ENCODE measurements around the gene DERA.
"Not testable (repeated sequence)": the region's sequence is repeated elsewhere in the genome, so short reads cannot be mapped to it uniquely, and the experiment has no call there.

The DERA gene

DNA sequence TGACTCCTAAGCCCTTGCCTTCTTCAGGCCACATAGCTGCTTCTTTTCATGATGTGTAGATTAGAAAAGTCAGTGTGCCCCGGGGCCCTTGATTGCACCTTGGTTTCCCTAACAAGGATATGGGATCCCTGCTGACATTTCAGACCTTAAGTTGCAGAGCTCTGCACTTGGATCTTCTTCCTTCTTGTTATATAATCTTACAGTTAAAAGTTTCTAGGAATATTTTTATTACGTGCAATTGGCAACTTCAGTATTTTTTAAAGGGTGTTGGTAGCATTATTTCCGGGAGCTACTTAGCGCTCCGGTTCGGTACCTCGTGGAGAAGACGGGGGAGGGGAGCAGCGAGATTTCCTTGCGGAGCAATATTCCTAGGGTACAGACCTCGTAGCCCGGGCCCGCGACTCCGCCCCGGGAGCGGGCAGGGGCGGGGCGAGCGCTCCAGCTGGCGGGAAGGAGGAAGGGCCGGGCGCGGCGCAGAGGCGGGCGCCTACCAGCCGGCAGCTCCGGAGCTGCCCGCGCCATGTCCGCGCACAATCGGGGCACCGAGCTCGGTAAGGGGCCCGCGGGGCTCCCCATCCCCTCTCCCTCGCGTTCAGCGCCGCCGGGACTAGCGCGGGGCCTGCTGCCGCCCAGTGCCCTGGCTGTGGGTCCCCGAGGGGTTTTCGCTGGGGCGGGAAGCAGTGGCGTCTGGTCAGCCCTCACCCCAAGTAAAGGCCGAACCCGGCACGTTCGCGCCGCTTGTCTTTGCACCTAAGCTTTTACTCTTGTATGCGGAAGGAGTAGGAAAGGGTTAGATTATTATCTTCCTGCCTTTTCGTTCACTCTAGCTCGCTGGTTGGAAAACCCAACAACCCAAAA lies at the start of gene DERA:
TSS of gene DERA (plus strand) at position 469 of the 858 bp plus-strand sequence. CDS start at position 521, 52 bp downstream.
- peak; percentile 31 for DNase-seq (ENCODE audit: low read depth, low spot score)

DNA sequence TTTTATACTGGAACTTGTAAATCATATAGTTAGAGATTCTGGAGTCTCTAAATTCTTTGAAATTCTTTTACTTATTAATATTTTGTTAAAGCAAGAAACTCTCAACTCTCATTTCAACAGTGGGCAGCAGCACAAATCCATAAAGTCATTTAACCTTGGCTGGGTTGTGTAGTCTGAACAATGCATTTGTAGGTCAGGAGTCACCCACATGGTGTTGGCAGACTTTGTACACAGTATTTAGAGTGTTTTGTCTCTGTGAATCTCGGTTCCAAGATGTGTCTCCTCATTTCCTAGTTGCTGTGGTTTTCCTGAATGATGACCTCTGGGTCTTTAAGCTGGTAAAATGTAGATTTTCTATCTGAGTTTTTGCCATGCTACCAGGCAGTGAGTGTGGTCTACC lies 49.7 kb upstream of the DERA start:
- no peak for DNase-seq (ENCODE audit: low read depth, low spot score)

DNA sequence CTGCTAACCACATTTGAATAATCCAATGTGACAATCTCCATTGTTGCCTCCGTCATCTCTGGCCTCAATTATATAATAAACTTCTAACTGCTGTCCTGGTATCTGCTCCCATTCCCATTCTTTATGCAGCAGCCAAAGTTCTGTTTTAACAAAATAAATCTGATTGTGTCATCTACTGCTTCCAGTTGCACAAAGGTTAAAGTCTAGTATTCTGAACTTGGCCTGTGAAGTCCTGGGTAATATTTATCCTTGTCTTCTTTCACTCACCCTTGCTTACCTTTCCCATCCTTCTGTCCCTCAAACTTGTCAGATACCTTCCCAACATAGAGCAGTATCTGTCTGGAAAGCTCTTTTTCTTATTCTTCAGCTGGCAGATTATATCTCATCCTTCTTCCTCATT lies 48.3 kb upstream of the DERA start:
- no peak for DNase-seq (ENCODE audit: low read depth, low spot score)

DNA sequence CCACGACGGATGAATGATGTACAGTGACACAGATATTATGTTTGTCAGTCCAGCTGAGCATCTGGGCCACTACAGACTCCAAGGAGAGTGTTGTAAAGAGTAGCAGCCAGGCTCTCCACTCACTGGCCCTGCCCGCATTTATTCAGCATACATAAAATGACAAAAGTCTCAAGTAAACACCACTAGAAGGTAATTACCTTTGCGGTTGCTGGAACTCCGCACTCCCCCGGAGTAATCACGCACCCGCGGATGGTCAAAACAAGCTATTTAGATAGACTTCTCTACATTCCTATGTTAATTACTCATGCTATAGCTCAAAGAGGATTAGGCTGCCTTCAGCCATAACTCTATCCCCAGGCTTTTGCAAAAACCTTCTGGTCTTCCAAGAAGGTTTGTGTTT lies 47.8 kb upstream of the DERA start:
- no peak for DNase-seq (ENCODE audit: low read depth, low spot score)

DNA sequence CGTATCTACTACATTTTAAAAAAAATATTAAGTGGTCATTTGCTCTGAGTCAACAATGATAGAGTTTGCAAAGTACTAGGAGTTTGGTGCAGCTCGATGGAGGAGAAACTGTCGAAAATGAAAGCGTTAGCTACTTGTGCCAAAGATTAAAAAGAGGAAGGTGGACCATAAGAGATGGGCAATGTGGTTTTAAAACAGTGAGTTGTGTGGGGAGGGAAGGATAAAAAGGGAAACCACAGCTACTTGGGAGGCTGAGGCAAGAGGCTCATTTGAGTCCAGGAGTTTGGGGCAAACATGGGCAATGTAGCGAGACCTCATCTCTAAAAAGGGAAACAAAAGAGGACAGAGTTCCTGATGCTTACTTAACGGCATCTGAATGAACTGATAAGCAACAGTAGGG lies 47.1 kb upstream of the DERA start:
- no peak for DNase-seq (ENCODE audit: low read depth, low spot score)

DNA sequence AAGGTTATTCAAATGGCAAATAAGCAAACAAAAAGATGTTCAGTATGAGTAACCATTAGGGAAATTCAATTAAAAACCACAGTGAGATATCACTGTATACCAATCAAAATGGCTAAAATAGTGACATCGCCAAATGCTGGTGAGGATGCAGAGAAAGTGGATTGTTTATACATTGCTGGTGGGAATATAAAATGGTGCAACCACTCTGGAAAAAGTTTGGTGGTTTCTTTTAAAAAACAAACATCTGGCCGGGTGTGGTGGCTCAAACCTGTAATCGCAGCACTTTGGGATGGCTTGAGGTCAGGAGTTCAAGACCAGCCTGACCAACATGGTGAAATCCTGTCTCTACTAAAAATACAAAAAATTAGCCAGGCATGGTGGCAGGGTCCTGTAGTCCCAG lies 42.9 kb upstream of the DERA start:
- DNase-seq (ENCODE audit: low read depth, low spot score): no peak

DNA sequence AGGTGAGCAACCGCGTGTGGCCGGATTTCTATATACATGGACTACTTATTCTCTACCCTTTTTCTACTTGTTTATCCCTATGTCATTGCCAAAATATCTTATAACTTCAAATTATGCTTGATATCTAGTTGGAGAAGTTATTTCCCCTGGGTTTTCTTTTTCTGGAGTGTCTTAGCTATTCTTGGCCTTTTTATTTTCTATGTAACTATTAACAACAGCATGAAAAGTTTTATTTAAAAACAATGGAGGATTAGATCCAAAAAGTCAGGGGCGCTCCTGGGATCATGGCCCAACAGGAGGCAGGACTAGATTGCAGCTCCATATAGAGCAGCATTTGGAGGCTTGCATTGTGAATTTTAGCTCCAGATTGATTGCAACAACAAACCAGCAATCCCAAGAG lies 37.6 kb upstream of the DERA start:
- no peak for DNase-seq (ENCODE audit: low read depth, low spot score)

DNA sequence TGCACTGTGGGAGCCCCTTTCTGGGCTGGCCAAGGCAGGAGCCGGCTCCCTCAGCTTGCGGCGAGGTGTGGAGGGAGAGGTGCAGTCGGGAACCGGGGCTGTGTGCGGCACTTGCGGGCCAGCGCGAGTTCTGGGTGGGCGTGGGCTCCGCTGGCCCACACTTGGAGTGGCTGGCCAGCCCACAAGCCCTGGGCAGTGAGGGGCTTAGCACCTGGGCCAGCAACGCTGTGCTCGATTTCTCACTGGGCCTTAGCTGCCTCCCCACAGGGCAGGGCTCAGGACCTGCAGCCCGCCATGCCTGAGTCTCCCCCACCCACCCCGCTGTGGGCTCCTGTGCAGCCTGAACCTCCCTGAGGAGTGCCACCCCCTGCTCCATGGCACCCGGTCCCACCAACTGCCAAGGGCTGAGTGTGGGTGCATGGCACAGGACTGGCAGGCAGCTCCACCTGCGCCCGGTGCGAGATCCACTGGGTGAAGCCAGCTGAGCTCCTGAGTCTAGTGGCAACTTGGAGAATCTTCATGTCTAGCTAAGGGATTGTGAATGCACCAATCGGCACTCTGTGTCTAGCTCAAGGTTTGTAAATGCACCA lies 36.5 kb upstream of the DERA start:
- not testable (repeated sequence) for DNase-seq (ENCODE audit: low read depth, low spot score)

DNA sequence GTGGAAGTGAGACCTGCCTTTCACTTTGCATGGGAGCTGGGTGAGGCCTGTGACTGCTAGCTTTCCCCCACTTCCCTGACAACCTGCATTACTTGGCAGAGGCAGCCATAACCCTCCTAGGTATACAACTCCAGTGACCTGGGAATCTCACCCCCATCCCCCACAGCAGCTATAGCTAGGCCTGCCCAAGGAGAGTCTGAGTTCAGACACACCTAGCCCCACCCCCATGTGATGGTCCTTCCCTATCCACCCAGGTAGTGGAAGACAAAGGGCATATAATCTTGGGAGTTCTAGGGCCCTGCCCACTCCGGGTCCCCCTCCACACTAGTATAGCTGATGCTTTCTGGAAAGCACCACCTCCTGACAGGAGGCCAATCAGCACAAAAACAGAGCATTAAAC lies 35.3 kb upstream of the DERA start:
- no peak for DNase-seq (ENCODE audit: low read depth, low spot score)

DNA sequence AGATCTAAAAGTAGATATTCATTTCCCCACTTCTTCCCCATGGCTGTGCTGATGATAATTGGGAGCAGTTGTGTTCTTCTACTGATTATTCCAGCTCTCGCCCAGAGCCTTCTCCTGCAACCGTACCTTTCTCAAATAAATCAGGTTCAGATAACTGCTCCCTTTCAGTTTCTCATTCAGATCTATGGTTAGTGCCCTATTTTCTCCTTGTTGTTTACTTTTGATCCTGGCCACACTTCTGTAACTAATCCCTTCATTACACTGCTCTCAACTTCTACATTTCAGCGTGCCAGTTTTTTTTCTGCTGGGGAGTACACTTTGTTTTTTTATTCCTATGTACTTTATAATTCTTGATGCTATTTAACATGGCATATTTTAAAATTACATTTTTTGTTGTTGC lies 31.7 kb upstream of the DERA start:
- no peak for DNase-seq (ENCODE audit: low read depth, low spot score)

DNA sequence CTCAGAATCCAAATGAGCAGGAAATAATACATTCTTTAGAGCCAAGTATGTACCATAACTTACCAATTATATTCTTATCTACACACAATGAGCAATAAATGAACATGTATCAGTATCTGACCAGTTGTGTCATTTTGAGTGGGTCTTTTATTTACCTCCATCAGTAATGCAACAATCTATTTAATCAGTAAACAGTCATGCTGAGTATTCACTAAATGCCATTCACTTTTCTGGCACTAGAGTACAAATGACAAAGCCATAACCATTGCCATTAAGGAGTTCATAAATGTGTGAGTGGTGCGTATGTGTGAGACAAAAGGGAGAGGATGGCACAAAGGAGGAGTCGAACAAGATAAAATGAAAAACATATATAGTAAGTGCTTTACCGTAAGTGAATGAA lies 30.4 kb upstream of the DERA start:
- no peak for DNase-seq (ENCODE audit: low read depth, low spot score)

DNA sequence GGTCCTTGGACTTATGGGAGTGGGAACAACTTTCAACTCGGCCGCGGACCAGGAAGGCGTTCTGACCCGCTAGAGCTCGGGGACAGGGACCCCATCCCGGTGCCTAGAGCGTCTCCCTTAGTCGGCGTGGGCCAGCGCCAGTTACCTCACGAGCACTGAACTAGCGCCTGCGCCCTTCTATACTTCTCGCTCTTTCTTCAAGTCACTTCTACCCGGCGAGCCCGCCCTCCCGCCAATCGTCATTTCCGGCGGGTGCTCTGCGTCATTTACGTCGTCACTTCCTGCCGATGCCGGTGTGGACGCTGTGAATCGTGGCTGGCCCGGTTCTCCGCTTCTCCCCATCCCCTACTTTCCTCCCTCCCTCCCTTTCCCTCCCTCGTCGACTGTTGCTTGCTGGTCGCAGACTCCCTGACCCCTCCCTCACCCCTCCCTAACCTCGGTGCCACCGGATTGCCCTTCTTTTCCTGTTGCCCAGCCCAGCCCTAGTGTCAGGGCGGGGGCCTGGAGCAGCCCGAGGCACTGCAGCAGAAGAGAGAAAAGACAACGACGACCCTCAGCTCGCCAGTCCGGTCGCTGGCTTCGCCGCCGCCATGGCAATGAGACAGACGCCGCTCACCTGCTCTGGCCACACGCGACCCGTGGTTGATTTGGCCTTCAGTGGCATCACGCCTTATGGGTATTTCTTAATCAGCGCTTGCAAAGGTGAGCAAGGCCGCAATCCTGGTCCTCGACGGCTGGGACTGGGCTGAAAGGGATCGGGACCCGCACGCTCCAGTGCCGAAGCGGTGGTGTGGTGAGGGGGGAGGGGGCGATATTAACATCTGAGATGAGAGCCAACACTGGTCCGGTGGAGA lies 28.8 kb upstream of the DERA start, which contains the start of gene STRAP:
TSS of gene STRAP (plus strand) at position 270 of the 854 bp plus-strand sequence. CDS start at position 591, 321 bp downstream.
- peak; percentile 94 for DNase-seq (ENCODE audit: low read depth, low spot score)

DNA sequence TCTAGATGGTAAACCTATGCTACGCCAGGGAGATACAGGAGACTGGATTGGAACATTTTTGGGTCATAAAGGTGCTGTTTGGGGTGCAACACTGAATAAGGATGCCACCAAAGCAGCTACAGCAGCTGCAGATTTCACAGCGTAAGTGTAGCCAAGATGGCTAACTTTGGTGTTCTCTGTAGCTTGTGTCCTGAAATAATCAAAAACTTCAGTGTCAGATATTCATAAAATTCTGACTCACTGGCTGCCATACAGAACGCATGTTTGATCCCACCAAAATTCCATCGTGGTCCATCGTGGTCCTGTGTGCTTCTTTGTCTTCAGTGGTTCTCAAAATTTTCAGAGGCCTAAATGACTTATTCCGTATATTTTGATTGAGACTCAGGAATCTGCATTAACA lies 27.6 kb upstream of the DERA start:
- no peak for DNase-seq (ENCODE audit: low read depth, low spot score)

DNA sequence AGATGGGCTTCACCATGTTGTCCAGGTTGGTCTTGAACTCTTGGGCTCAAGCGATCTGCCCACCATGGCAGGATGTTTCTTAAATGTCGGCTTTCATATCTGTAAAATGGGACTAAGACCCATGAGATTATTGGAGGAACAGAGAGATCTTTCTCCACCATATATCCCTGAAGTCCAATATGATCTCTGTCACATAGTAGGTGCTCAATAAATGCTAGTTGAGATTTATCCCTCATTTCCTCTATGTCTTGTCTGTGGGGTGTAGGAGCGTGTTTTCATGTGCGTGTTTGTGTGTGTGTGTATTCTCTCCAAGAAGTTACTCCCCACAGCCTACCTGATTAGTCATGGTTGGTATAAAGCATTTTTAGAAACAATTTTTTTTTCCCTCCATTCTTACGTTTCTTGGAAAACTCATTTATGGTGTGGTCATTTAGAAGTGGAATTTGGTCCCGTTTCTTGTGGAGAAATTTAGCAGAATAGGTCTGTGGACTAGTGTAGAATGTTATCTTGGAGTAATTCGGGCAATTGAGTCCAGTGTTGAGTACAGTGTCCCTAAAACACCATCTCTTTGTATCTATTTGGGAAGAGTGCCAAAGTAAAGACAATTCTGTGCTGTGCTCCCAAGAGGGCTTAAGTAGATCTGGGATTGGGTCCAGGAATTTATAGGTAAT lies 24.6 kb upstream of the DERA start:
- no peak for DNase-seq (ENCODE audit: low read depth, low spot score)

DNA sequence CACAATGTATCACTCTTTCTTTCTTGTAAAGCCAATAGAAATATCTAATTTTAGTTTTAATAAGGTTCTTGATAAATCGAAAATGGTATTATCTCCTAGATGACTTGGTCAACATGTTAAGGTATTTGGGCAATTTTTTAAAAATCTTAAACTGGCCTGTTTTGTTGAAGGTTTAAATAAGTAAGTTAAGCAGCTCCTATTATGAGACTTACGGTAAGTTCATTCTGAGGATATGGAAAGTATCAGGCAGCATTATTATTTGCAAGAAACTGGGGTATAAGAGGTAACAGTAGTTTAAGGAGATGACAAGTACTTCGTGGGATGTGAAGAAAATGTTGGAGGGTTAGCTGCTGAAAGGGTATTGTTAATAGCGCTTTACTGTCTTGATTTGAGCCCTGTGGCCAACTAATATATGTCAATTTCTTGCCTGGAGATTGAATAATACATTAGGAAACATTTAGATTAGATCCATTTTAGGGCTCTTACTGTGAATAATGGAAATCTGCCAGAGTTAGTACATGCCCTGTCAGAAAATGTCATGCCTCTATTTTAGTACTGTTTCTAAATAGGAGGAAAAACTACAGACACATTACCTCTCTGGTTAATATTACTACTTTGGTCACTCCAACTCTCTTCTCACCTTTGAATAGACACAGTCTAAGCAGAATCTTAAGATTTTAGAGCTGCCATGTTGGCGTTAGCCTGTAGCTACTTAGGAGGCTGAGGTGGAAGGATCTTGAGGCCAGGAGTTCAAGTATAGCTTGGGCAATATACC lies 23.9 kb upstream of the DERA start:
- no peak for DNase-seq (ENCODE audit: low read depth, low spot score)

DNA sequence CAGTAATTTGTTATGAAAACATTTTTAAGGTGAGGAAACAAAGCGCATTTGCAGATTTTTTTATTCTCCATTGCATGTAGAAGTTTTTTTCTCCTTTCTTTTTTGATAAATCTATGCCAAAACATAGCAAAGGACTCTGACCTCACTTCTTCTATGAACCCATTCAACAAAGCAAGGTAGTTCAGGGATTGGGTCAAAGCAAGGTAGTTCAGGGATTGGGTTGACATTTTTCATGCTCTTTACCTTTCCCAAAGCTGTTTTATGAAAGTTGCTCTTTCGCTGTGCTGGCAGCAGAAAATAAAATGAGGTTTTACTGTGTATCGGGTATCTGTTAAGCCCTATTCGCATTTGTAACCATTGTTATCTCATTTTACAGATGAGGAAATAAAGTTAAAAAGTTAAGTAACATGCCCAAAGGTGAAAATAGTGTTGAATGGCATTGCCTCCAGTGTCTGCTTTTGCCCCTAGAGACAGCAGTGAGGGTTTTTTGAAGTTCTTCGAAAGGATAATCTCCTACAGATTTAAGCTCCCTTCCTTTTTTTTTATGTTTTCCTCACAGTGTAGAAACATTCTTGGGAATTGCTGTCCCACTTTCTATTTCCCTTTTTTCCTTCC lies 18.4 kb upstream of the DERA start:
- no peak for DNase-seq (ENCODE audit: low read depth, low spot score)

DNA sequence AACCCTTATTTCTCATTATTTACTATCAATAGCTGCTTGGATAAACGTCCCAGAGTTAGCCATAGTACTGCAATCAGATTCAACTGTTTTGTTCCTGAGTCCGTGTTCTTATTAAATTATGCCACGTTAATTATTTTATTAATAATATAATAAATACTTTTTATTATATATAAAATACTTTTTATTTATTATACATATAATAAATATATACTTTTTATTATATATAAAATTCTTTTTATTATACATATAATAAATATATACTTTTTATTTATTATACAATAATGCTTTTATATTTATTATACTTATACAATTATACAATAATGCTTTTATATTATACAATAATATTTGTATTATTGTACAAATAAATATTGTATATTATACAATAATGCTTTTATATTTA lies 17.9 kb upstream of the DERA start:
- no peak for DNase-seq (ENCODE audit: low read depth, low spot score)

DNA sequence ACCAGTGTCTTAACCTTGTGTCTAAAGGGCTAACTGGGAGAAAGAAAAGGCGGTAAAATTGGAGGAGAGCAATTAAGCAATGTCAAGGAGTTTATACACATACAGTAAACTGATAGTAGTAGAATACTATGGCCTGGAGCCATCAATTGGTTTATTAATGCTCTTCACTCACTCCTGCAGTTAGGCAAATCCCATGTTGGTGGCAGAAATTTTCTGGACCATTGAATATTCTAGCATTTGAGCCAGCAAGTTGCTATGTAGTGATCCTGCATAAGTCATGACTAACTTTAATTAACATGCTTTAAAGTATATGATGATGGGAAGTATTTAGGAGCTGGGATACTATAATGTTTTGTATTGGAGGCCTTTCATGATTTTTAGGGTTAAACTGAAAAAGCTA lies 14.3 kb upstream of the DERA start:
- DNase-seq (ENCODE audit: low read depth, low spot score): no peak

DNA sequence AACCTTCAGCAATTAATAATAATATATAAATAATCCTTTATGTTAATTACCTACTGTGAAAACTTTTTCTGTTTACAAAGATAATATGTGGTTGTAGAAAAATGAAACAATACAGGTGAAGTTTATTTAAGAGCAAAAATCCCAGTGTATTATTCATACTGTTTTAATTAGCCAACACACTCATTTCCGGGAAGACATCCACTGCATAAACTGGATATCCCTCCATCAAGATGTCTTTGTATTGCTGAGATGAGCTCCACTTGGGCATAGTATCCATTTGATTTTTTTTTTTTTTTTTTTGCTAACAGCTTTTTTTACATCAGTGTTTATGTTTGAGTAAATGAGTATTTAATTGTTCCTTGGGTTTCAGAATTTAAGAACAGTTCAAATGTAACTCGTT lies 13.7 kb upstream of the DERA start:
- no peak for DNase-seq (ENCODE audit: low read depth, low spot score)

DNA sequence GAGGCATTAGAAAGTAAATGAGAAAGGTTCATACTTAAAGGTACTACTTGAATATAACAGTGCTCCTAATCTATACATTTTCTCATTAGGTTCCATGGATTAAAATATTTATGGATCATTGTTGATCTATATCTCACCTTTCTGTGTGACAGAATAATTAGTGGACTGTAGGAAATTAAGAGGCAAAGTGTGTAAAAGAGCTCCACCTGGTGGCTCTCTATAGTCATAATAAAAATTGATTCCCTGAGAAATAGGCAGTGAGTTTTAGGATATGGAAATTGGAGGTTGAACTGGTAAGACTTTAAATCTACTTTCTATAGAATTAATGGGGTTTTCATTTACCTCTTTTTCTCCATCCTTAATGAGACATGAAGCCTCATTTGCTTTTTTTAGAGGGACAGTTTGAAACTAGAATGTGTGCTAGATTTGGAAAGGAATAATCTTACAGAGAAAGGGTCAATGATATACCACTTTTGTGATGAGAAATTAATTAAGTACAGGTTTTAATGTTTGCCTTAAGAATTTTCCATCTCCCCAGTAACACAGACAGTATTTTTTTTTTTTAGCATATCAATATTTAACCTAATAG lies 11.8 kb upstream of the DERA start:
- DNase-seq (ENCODE audit: low read depth, low spot score): no peak

Measured in smooth muscle cell of the brain vasculature (primary cell).